Mucosa of descending colon (tissue), 3 donors: Measurements from ENCODE around the gene TM9SF4. TPM values are rescaled to one million over a fixed set of nuclear protein-coding genes. Genes with fewer than 3 reads are reported as not detected.

Source experiments
- ATAC-seq: fragments of 200-7000 bp; cut with Tn5 transposase; one replicate; pipeline ENCODE4 v1.9.1; 2020; ENCODE audit warnings: mild to moderate bottlenecking, moderate library complexity
- DNase-seq, 3 donors: peaks; one replicate each; pipeline ENCODE4 v3.0.0-alpha.2; 2020
- H3K36me3 ChIP-seq: fragments of 200-600 bp; one replicate; pipeline ENCODE4 v1.8.0; 2021; ENCODE audit warnings: low read depth, mild to moderate bottlenecking
- H3K4me1 ChIP-seq: fragments of 200-600 bp; one replicate; pipeline ENCODE4 v1.8.0; 2021; ENCODE audit warnings: low read depth, mild to moderate bottlenecking
- H3K4me3 ChIP-seq: fragments of 200-600 bp; one replicate; pipeline ENCODE4 v1.8.0; 2021; ENCODE audit warnings: mild to moderate bottlenecking
- H3K9me3 ChIP-seq: fragments of 200-600 bp; one replicate; pipeline ENCODE4 v1.8.0; 2021; ENCODE audit warnings: mild to moderate bottlenecking
- intact Hi-C, 2 donors: fragments of 100-400 bp; cut with DNase I in 1 of 2; cut with micrococcal nuclease in 1 of 2; formaldehyde crosslinking; loops; one replicate each; pipeline versions ENCODE4 v1.11.0 to v1.11.1; 2022; cut with DNase I, micrococcal nuclease
- total RNA-seq, 3 donors: library from RNA; stranded (reverse); fragmentation: NEBNext Ultra II Directional in 2 of 3; extraction: Animal tissue kit (Norgen Biotek cat#: 25700) in 2 of 3; gene quantifications; one replicate each; pipeline versions ENCODE4 v1.2.1 to v1.2.4, GENCODE V29; 2021 to 2023
- TF ChIP-seq, protein P1 (sequence below): fragments of 200-600 bp; IDR thresholded peaks from one replicate; pipeline ENCODE4 v1.8.0; 2022; ENCODE audit warnings: antibody characterized with exemption, mild to moderate bottlenecking
- donor health status: DM: no; HTN: no; CAD: no; lungs with moderate emphysema.
- donor health status: DM: no; HTN: no; CAD: no.
- donor health status: DM: no; HTN: yes; CAD: no.

TM9SF4 gene
- total RNA-seq, 3 donors from 2014 or later = 54.1 to 74.7 (median 65.8) TPM

DNA sequence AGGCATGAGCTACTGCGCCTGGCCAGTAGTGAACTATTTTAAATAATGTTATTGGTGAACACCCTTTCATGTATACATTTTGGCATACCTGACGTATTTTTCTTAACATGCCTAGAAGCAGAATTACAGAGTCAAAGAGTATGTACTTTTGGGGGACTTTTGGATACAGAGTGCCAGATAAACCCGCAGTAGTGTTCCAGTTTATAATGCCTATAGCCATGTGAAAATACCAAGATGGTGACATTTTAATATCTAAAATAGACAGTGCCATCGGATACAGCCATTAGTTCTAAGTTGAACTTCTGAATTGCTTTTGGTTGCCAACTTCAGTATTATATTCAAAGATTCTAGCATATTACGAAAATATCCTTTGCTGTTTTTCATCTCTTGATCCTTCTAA is 20.3 kb downstream of the TM9SF4 start:
- Histone ChIP-seq H3K4me1 (no peaks in the 10 kb centered on the region), H3K36me3 (no peaks in the 10 kb centered on the region), H3K9me3 (no peaks in the 10 kb centered on the region), H3K4me3 (no peak overlapping the region)
- TF ChIP-seq, protein P1, sequence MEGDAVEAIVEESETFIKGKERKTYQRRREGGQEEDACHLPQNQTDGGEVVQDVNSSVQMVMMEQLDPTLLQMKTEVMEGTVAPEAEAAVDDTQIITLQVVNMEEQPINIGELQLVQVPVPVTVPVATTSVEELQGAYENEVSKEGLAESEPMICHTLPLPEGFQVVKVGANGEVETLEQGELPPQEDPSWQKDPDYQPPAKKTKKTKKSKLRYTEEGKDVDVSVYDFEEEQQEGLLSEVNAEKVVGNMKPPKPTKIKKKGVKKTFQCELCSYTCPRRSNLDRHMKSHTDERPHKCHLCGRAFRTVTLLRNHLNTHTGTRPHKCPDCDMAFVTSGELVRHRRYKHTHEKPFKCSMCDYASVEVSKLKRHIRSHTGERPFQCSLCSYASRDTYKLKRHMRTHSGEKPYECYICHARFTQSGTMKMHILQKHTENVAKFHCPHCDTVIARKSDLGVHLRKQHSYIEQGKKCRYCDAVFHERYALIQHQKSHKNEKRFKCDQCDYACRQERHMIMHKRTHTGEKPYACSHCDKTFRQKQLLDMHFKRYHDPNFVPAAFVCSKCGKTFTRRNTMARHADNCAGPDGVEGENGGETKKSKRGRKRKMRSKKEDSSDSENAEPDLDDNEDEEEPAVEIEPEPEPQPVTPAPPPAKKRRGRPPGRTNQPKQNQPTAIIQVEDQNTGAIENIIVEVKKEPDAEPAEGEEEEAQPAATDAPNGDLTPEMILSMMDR = no peak
- ATAC-seq = no peak
- no peak for DNase-seq
- intact Hi-C loops = no loop called here

DNA sequence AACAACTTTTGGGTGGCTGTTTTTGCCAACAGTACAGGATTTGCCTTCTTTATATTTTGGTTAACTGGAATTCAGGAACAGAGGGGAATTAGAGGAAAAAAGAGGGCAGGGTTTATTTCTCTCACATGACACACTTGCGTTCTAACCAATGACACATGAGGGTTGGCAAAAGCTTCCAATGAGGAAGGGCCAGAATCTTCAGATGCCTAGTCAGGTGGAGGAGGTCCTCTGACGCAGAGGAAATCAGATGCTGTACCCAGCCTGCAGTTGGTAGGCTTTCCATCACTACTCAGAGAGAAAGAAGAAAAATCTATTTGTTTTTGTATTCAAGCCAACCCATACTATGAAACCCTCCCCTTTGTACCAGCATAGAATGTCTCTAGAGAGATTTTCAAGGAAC is 20.8 kb downstream of the TM9SF4 start:
- H3K4me3 ChIP-seq = no peak overlapping the region
- no peaks in the 10 kb centered on the region for H3K9me3 ChIP-seq
- no peaks in the 10 kb centered on the region for H3K36me3 ChIP-seq
- H3K4me1 ChIP-seq = no peaks in the 10 kb centered on the region
- DNase-seq (no peak), ATAC-seq (no peak)
- intact Hi-C loops = no loop called here
- TF ChIP-seq, protein P1 = no peak

DNA sequence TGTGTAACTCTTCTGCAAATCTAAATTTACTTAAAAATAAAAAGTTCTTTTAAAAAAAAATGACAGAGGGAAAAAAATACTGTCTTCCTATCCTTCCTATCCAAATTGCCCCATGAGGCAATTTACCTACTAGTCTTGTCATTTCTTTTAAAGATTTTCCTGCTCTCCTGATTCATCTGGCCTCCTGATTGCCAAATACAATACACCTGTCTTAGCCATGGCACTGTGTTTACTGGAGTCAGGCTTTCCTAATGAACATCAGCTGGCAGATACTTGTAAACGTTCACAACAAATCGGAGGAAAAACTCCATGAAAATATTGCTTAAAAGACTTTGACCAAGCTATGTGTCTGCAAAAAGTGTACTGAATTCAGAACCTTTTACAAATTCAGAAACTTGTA is 21.5 kb downstream of the TM9SF4 start:
- no peak for ATAC-seq

DNA sequence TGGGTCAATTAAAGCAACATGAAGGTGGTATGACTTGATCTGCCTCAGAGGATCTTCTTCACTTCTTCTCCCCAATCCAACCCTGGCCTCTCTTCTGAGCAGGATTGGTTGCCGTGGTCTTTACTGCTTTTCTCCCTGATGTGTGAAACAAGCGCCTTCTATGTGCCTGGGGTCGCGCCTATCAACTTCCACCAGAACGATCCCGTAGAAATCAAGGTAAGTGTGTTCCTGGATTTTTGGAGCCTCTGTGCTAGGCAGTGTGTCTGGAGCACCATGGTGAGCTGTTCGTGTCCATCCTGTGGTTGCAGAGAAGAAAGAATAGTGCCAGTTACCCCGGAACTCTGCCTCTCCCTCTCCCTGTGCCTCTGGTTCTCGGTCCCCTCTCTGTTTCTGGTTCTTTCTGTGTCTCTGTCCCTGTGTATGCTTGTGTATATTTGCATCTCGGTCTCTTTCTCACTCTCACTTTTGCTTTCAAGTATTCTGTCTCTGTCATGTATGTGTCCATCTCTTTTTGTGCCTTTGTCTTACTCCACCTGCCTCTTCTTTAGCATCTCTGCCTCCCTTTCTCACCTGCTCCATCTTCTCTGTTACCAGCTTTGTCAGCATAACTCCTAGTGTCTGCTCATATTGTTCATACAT is 23.5 kb downstream of the TM9SF4 start:
- intact Hi-C loops = no loop called here
- Histone ChIP-seq H3K9me3 (no peaks in the 10 kb centered on the region), H3K4me3 (no peak overlapping the region), H3K4me1 (no peaks in the 10 kb centered on the region), H3K36me3 (no peaks in the 10 kb centered on the region)
- DNase-seq = no peak
- TF ChIP-seq, protein P1 = no peak
- no peak for ATAC-seq

More for the DNA sequence above, 21.5 kb downstream of the TM9SF4 start:
- Histone ChIP-seq H3K9me3 (no peaks in the 10 kb centered on the region), H3K36me3 (no peaks in the 10 kb centered on the region), H3K4me3 (no peak overlapping the region), H3K4me1 (no peaks in the 10 kb centered on the region)
- TF ChIP-seq, protein P1 = no peak
- DNase-seq = no peak
- intact Hi-C loops = no loop called here

DNA sequence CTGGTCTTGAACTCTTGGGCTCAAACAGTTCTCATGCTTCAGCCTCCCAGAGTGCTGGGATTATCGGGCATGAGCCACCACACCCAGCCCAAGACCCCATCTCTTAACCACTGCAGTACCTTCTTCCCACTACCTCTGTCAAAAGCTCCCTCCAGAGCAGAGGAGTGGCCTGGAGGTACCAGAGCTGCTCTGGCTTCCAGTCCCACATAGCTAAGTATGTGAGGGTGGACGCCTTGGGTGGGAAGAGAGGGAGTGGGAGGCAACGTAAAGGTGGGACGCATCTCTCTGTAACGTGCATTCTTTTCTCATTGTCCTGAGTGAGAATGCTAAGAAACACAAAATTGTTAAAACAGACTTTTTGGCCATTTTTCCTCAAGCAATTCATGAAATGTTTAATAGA is 24.5 kb downstream of the TM9SF4 start:
- intact Hi-C loops = no loop called here
- ATAC-seq (no peak), DNase-seq (no peak)
- Histone ChIP-seq H3K4me3 (no peak overlapping the region), H3K9me3 (no peaks in the 10 kb centered on the region), H3K36me3 (no peaks in the 10 kb centered on the region), H3K4me1 (no peaks in the 10 kb centered on the region)
- TF ChIP-seq, protein P1 = no peak
